B cell (primary cell): ENCODE measurements around the gene NOL4L.

Source experiments
- EZH2 ChIP-seq: IDR thresholded peaks from 2 replicates; pipeline ENCODE4 v1.6.1; 2012; ENCODE audit warnings: borderline replicate concordance, low read depth, mild to moderate bottlenecking, moderate library complexity, low read length; ENCODE audit not compliant: insufficient read depth, poor library complexity, severe bottlenecking
- TF ChIP-seq, protein P1 (sequence below): fragments of 200-600 bp; IDR thresholded peaks from one replicate; pipeline ENCODE4 v1.8.0; 2022; ENCODE audit warnings: antibody characterized with exemption, mild to moderate bottlenecking

DNA sequence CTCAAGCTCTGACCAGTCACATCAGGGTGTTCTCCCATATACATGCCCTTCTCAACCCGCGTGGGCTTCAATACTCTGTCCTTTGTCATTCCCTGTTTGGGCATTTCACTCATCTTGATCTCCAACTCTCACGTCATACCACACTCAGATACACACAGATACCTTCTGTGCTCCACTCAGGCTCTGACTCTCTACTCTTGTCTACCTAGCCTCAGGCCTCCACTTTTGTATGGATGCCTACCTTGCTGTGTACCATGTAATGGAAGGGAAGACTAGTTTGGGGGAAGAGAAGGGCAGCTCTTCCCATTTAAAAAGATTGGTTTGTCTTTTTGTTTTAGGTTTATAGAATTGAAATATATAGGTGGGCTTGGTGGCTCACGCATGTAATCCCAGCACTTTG is 178.4 kb downstream of the NOL4L start:
- TF ChIP-seq, protein P1, sequence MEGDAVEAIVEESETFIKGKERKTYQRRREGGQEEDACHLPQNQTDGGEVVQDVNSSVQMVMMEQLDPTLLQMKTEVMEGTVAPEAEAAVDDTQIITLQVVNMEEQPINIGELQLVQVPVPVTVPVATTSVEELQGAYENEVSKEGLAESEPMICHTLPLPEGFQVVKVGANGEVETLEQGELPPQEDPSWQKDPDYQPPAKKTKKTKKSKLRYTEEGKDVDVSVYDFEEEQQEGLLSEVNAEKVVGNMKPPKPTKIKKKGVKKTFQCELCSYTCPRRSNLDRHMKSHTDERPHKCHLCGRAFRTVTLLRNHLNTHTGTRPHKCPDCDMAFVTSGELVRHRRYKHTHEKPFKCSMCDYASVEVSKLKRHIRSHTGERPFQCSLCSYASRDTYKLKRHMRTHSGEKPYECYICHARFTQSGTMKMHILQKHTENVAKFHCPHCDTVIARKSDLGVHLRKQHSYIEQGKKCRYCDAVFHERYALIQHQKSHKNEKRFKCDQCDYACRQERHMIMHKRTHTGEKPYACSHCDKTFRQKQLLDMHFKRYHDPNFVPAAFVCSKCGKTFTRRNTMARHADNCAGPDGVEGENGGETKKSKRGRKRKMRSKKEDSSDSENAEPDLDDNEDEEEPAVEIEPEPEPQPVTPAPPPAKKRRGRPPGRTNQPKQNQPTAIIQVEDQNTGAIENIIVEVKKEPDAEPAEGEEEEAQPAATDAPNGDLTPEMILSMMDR: no peak
- TF ChIP-seq EZH2: no peak
